HFF-Myc (cell line): Measurements from ENCODE around the gene ZNF521.

ENCODE experiments used
- DNase-seq: peaks from one replicate; pipeline ENCODE4 v3.0.0-alpha.2; 2011; ENCODE audit warnings: low read depth; ENCODE audit errors: extremely low read depth
- H3K4me3 ChIP-seq: replicated peaks from 2 replicates; pipeline ENCODE4 v1.5.1; 2011; ENCODE audit warnings: low read depth, mild to moderate bottlenecking, control low read depth, low read length
- TF ChIP-seq, protein P1 (sequence below): IDR thresholded peaks from 2 replicates; pipeline ENCODE4 v1.5.1; 2012; ENCODE audit warnings: mild to moderate bottlenecking, low read depth, low read length, control low read depth; ENCODE audit errors: missing control alignments

ZNF521 gene

DNA sequence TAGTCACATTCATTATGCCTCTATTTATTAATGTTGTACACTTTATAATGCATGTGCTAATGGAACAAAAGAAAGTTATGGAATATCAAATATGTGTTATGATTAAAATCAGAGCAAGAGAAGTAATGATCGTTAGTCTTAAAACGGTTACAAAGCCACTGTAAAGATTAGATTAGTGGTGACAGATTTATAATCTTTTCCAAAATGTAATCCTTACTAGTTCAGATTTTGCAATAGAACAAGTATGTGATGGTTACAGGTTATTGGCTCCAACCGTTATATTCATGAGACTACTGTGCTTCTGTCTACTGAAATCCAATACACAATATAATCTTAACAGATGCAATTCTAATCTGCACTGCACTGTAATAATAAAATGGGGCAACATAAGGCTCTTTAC is 180.6 kb downstream of the ZNF521 start:
- TF ChIP-seq, protein P1, sequence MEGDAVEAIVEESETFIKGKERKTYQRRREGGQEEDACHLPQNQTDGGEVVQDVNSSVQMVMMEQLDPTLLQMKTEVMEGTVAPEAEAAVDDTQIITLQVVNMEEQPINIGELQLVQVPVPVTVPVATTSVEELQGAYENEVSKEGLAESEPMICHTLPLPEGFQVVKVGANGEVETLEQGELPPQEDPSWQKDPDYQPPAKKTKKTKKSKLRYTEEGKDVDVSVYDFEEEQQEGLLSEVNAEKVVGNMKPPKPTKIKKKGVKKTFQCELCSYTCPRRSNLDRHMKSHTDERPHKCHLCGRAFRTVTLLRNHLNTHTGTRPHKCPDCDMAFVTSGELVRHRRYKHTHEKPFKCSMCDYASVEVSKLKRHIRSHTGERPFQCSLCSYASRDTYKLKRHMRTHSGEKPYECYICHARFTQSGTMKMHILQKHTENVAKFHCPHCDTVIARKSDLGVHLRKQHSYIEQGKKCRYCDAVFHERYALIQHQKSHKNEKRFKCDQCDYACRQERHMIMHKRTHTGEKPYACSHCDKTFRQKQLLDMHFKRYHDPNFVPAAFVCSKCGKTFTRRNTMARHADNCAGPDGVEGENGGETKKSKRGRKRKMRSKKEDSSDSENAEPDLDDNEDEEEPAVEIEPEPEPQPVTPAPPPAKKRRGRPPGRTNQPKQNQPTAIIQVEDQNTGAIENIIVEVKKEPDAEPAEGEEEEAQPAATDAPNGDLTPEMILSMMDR: no peak
- H3K4me3 ChIP-seq: no peak overlapping the region
- no peak for DNase-seq

DNA sequence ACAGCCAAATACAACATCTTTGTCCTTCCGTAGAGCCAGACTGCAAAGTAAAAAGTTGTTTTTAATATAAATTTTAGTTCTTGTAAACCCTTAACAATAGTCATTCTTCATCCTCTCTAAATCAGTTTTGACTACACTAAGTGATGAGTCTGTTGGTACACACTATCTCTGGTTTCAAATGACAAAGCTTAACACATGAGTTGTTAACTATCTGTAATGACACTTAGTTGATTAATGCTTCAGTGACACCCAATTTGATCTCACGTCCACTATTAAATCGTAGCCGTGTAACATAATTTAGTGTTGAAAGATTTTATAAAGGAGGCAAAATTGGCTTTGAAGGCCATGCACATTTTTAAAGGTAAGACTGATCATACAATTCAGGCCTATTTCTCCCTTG is 181.6 kb downstream of the ZNF521 start:
- DNase-seq: no peak
- TF ChIP-seq, protein P1: no peak
- no peak overlapping the region for H3K4me3 ChIP-seq

DNA sequence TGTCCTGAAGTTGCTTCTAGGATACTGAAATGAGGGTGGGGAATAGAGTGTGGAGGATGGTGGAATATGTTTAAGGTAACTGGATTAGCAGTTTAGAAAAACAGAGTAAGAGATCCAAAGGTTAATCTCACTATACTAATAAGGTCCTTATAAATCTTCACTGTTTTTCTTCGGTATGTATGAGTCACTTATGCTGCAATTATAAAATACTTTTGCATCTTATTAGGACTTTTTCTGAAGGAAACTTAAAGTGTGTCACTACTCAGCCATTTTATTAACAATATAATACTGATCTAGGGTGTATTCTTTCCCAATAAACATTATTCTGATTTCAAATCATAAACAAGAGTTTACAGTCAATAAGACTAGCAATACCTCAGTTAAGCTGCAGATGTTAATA is 182.3 kb downstream of the ZNF521 start:
- DNase-seq: no peak
- TF ChIP-seq, protein P1: no peak
- no peak overlapping the region for H3K4me3 ChIP-seq

GRCh38 chr18:25167612-25168410 is 184.2 kb downstream of the ZNF521 start:
- DNase-seq: no peak
- TF ChIP-seq, protein P1: no peak
- H3K4me3 ChIP-seq: no peak overlapping the region

GRCh38 chr18:25166113-25166512 is 185.9 kb downstream of the ZNF521 start:
- no peak overlapping the region for H3K4me3 ChIP-seq
- TF ChIP-seq, protein P1: no peak
- DNase-seq: no peak

- DNase-seq: peak; percentile 44
- TF ChIP-seq, protein P1: no peak
- 0 out of 2 replicates have a peak overlapping the region, but pooled peaks have one; percentile 4 for H3K4me3 ChIP-seq
Observed at GRCh38 chr18:25164848-25165811, 186.8 kb downstream of the ZNF521 start.
